ENCODE data around the gene MAPRE2. TPM values are rescaled to one million over a fixed set of nuclear protein-coding genes. Genes with fewer than 3 reads are reported as not detected.

Gene MAPRE2
- total and polyA plus RNA-seq, 2 of the 13 experiments (the other 11 are each of a cell fraction or from before 2014, with no cell fraction given) = 34.5 to 67.9 TPM

DNA sequence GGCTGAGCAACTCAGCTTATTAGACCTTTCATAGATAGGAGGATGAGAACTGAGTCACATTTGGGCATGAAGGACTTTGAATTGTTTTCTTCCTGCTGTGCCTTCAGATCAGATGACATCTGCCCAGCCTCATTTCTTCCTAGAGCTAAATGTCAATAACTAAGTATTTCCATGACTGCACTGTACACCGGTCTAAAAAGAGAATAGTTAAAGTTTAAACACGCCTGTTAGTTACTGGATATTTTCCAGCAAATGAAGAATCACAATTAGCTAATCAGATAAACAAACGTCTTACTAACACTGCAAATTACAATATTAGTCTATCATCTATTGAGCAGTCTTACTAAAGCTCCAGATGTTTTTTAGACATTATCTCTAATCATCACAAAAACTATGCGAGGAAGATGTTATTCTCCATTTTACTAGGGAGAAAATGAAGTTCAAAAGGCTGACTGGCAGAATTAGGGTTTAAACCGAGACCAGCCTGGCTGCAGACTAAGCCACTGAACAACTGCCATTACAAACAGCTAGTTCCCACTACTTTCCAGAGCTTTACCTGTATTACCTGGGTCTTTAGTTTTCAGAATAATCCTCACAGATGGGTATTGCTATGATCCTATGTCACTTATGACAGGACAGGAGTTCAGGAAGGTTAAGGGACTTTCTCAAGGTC, 130.2 kb downstream of the MAPRE2 start (continued):
- TF ChIP-seq, protein P1, sequence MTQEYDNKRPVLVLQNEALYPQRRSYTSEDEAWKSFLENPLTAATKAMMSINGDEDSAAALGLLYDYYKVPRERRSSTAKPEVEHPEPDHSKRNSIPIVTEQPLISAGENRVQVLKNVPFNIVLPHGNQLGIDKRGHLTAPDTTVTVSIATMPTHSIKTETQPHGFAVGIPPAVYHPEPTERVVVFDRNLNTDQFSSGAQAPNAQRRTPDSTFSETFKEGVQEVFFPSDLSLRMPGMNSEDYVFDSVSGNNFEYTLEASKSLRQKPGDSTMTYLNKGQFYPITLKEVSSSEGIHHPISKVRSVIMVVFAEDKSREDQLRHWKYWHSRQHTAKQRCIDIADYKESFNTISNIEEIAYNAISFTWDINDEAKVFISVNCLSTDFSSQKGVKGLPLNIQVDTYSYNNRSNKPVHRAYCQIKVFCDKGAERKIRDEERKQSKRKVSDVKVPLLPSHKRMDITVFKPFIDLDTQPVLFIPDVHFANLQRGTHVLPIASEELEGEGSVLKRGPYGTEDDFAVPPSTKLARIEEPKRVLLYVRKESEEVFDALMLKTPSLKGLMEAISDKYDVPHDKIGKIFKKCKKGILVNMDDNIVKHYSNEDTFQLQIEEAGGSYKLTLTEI (CRISPR knock-in tag; conservative IDR thresholded peaks at IDR 0.05) = no peak
- TF ChIP-seq, protein P2, sequence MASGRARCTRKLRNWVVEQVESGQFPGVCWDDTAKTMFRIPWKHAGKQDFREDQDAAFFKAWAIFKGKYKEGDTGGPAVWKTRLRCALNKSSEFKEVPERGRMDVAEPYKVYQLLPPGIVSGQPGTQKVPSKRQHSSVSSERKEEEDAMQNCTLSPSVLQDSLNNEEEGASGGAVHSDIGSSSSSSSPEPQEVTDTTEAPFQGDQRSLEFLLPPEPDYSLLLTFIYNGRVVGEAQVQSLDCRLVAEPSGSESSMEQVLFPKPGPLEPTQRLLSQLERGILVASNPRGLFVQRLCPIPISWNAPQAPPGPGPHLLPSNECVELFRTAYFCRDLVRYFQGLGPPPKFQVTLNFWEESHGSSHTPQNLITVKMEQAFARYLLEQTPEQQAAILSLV (CRISPR knock-in tag; IDR thresholded peaks at IDR 0.05; ENCODE audit: borderline replicate concordance) = no peak
- no peak for TF ChIP-seq ZNF350 (CRISPR knock-in tag; IDR thresholded peaks at IDR 0.05; ENCODE audit: borderline replicate concordance, low read depth)
- TF ChIP-seq, protein P3, sequence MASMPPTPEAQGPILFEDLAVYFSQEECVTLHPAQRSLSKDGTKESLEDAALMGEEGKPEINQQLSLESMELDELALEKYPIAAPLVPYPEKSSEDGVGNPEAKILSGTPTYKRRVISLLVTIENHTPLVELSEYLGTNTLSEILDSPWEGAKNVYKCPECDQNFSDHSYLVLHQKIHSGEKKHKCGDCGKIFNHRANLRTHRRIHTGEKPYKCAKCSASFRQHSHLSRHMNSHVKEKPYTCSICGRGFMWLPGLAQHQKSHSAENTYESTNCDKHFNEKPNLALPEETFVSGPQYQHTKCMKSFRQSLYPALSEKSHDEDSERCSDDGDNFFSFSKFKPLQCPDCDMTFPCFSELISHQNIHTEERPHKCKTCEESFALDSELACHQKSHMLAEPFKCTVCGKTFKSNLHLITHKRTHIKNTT (CRISPR knock-in tag; IDR thresholded peaks at IDR 0.05) = no peak
- TF ChIP-seq ZBTB7B (CRISPR knock-in tag; IDR thresholded peaks at IDR 0.05) = no peak
- TF ChIP-seq, protein P4, sequence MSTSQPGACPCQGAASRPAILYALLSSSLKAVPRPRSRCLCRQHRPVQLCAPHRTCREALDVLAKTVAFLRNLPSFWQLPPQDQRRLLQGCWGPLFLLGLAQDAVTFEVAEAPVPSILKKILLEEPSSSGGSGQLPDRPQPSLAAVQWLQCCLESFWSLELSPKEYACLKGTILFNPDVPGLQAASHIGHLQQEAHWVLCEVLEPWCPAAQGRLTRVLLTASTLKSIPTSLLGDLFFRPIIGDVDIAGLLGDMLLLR (CRISPR knock-in tag; IDR thresholded peaks at IDR 0.05) = no peak
- TF ChIP-seq ZSCAN20 (CRISPR knock-in tag; IDR thresholded peaks at IDR 0.05; ENCODE audit: borderline replicate concordance) = no peak
- no peak for TF ChIP-seq ZNF124 (CRISPR knock-in tag; IDR thresholded peaks at IDR 0.05)
- TF ChIP-seq MTF2 (CRISPR knock-in tag; IDR thresholded peaks at IDR 0.05; ENCODE audit: borderline replicate concordance) = no peak
- TF ChIP-seq, protein P5, sequence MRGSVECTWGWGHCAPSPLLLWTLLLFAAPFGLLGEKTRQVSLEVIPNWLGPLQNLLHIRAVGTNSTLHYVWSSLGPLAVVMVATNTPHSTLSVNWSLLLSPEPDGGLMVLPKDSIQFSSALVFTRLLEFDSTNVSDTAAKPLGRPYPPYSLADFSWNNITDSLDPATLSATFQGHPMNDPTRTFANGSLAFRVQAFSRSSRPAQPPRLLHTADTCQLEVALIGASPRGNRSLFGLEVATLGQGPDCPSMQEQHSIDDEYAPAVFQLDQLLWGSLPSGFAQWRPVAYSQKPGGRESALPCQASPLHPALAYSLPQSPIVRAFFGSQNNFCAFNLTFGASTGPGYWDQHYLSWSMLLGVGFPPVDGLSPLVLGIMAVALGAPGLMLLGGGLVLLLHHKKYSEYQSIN (CRISPR knock-in tag; IDR thresholded peaks at IDR 0.05; ENCODE audit: borderline replicate concordance) = no peak
- TF ChIP-seq, protein P6, sequence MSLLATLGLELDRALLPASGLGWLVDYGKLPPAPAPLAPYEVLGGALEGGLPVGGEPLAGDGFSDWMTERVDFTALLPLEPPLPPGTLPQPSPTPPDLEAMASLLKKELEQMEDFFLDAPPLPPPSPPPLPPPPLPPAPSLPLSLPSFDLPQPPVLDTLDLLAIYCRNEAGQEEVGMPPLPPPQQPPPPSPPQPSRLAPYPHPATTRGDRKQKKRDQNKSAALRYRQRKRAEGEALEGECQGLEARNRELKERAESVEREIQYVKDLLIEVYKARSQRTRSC (CRISPR knock-in tag; IDR thresholded peaks at IDR 0.05; ENCODE audit: low read depth) = no peak
- TF ChIP-seq SRY (CRISPR knock-in tag; IDR thresholded peaks at IDR 0.05) = no peak
- TF ChIP-seq, protein P7, sequence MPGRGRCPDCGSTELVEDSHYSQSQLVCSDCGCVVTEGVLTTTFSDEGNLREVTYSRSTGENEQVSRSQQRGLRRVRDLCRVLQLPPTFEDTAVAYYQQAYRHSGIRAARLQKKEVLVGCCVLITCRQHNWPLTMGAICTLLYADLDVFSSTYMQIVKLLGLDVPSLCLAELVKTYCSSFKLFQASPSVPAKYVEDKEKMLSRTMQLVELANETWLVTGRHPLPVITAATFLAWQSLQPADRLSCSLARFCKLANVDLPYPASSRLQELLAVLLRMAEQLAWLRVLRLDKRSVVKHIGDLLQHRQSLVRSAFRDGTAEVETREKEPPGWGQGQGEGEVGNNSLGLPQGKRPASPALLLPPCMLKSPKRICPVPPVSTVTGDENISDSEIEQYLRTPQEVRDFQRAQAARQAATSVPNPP (CRISPR knock-in tag; IDR thresholded peaks at IDR 0.05) = no peak
- no peak for TF ChIP-seq GTF2F1 (IDR thresholded peaks at IDR 0.05; ENCODE audit: low read length)
- no peak for TF ChIP-seq MBNL3 (CRISPR knock-in tag; conservative IDR thresholded peaks at IDR 0.05)
- TF ChIP-seq KDM5A (IDR thresholded peaks at IDR 0.05; ENCODE audit: borderline replicate concordance, low read length) = no peak
- no peak for TF ChIP-seq ZNF749 (CRISPR knock-in tag; IDR thresholded peaks at IDR 0.05; ENCODE audit: borderline replicate concordance)
- no peak for TF ChIP-seq CENPX (CRISPR knock-in tag; IDR thresholded peaks at IDR 0.05)
- TF ChIP-seq KDM6A (CRISPR knock-in tag; IDR thresholded peaks at IDR 0.05; ENCODE audit: low read depth) = peak; percentile 74
- no peak for TF ChIP-seq ZNF841 (CRISPR knock-in tag; IDR thresholded peaks at IDR 0.05; ENCODE audit: borderline replicate concordance)

All from HepG2 (cell line).